HEK293T (cell line): ENCODE data around the gene LOXL1.

Experiments
- CTCF ChIA-PET: fragments of 350-600 bp; formaldehyde crosslinking; extraction: SDS; loops from one replicate; lab custom pipeline; 2021; ENCODE audit warnings: antibody characterized with exemption, inconsistent platforms; lab: Yijun Ruan, JAX
- POLR2A ChIA-PET: fragments of 350-600 bp; formaldehyde crosslinking; extraction: SDS; loops from one replicate; lab custom pipeline; 2020; ENCODE audit warnings: antibody characterized with exemption, inconsistent platforms; lab: Yijun Ruan, JAX
- DNase-seq: peaks from one replicate; pipeline ENCODE4 v3.0.0; 2012; ENCODE audit warnings: mixed read lengths; ENCODE audit errors: extremely low spot score
- ARNT ChIP-seq: fragments of 450-650 bp; IDR thresholded peaks from 2 replicates; pipeline ENCODE4 v1.6.1; 2017; ENCODE audit warnings: mild to moderate bottlenecking
- BHLHE40 ChIP-seq: fragments of 450-650 bp; IDR thresholded peaks from 2 replicates; pipeline ENCODE4 v1.6.1; 2016; ENCODE audit warnings: mild to moderate bottlenecking, moderate library complexity, borderline replicate concordance
- CTBP1 ChIP-seq: fragments of 450-650 bp; IDR thresholded peaks from 2 replicates; pipeline ENCODE4 v1.6.1; 2016; ENCODE audit warnings: borderline replicate concordance
- ELF4 ChIP-seq: fragments of 450-650 bp; IDR thresholded peaks from 2 replicates; pipeline ENCODE4 v1.6.1; 2017; ENCODE audit warnings: antibody characterized with exemption
- FOXA1 ChIP-seq: fragments of 450-650 bp; IDR thresholded peaks from 2 replicates; pipeline ENCODE4 v1.6.1; 2016; ENCODE audit warnings: mild to moderate bottlenecking
- FOXK2 ChIP-seq: fragments of 450-650 bp; IDR thresholded peaks from 2 replicates; pipeline ENCODE4 v1.6.1; 2016; ENCODE audit warnings: mild to moderate bottlenecking
- FOXM1 ChIP-seq: fragments of 450-650 bp; IDR thresholded peaks from 2 replicates; pipeline ENCODE4 v1.6.1; 2017; ENCODE audit warnings: mild to moderate bottlenecking, borderline replicate concordance
- HDGF ChIP-seq: fragments of 450-650 bp; IDR thresholded peaks from 2 replicates; pipeline ENCODE4 v1.6.1; 2017; ENCODE audit warnings: antibody characterized with exemption, borderline replicate concordance
- L3MBTL2 ChIP-seq: fragments of 450-650 bp; conservative IDR thresholded peaks from 2 replicates; pipeline ENCODE4 v1.6.1; 2016; ENCODE audit warnings: mild to moderate bottlenecking
- LEF1 ChIP-seq: fragments of 450-650 bp; IDR thresholded peaks from 2 replicates; pipeline ENCODE4 v1.6.1; 2017; ENCODE audit warnings: mild to moderate bottlenecking, borderline replicate concordance
- NFRKB ChIP-seq: fragments of 450-650 bp; IDR thresholded peaks from 2 replicates; pipeline ENCODE4 v1.6.1; 2016; ENCODE audit warnings: mild to moderate bottlenecking, moderate library complexity
- SP1 ChIP-seq: fragments of 450-650 bp; IDR thresholded peaks from 2 replicates; pipeline ENCODE4 v1.6.1; 2017
- SUZ12 ChIP-seq: fragments of 450-650 bp; IDR thresholded peaks from 2 replicates; pipeline ENCODE4 v1.6.1; 2016; ENCODE audit warnings: mild to moderate bottlenecking
- TARDBP ChIP-seq: fragments of 450-650 bp; IDR thresholded peaks from 2 replicates; pipeline ENCODE4 v1.6.1; 2016
- ZNF384 ChIP-seq: fragments of 450-650 bp; IDR thresholded peaks from 2 replicates; pipeline ENCODE4 v1.6.1; 2016
- TF ChIP-seq, protein P1 (sequence below): fragments of 450-650 bp; IDR thresholded peaks from 2 replicates; pipeline ENCODE4 v1.6.1; 2016

Gene LOXL1

DNA sequence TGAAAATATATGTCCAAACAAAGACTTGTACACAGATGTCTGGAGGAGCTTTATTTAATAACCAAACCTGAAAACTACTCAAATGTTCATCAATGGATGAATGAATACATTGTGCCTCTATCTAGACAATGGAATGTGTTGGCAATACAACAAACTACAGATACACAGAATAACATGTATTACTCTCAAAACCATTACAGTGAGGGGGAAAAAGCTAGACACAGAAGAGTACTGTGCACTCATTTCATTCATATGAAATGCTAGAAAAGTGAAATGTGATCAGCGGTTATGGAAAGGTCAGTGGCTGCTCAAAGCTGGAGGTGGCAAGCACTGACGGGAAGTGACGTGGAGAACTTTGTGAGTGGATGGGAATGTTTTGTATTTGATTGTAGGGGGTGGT, 52.6 kb downstream of the LOXL1 start:
- TF ChIP-seq FOXM1, result no peak
- no peak for TF ChIP-seq SUZ12
- ChIA-PET CTCF (interaction anchor here (0.6 kb wide), 1 partner anchor 28 kb away, joined by 3 read pairs; no protein-coding TSS in a partner anchor), POLR2A (no interaction called here)
- no peak for DNase-seq

DNA sequence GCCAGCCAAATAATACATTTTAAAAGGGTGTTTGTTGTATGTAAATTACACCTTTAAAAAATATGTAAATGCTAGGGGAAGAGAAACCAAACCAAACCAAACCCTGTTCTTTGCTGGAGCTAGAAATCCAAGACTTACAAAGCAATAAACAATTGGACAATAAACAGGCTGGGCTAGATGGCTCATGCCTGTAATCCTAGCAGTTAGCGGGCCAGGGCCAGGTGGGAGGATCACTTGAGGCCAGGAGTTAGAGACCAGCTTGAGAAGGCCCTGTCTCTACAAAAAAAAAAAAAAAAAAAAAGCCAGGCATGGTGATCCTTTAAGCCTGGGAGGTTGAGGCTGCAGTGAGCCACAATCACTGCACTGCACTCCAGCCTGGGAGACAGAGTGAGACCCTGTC, 53.4 kb downstream of the LOXL1 start:
- POLR2A ChIA-PET, result no interaction called here
- DNase-seq, result no peak
- TF ChIP-seq SUZ12, result no peak
- TF ChIP-seq TARDBP, result no peak
- TF ChIP-seq ZNF384, result no peak
- no peak for TF ChIP-seq HDGF
- no peak for TF ChIP-seq CTBP1
- no peak for TF ChIP-seq FOXA1
- TF ChIP-seq L3MBTL2, result no peak
- TF ChIP-seq SP1, result no peak
- no peak for TF ChIP-seq ELF4
- TF ChIP-seq ARNT, result no peak
- no peak for TF ChIP-seq NFRKB
- no peak for TF ChIP-seq FOXK2
- TF ChIP-seq, protein P1, sequence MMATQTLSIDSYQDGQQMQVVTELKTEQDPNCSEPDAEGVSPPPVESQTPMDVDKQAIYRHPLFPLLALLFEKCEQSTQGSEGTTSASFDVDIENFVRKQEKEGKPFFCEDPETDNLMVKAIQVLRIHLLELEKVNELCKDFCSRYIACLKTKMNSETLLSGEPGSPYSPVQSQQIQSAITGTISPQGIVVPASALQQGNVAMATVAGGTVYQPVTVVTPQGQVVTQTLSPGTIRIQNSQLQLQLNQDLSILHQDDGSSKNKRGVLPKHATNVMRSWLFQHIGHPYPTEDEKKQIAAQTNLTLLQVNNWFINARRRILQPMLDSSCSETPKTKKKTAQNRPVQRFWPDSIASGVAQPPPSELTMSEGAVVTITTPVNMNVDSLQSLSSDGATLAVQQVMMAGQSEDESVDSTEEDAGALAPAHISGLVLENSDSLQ, result no peak
- TF ChIP-seq BHLHE40, result no peak
- TF ChIP-seq LEF1, result no peak
- TF ChIP-seq FOXM1, result no peak
- CTCF ChIA-PET, result no interaction called here

DNA sequence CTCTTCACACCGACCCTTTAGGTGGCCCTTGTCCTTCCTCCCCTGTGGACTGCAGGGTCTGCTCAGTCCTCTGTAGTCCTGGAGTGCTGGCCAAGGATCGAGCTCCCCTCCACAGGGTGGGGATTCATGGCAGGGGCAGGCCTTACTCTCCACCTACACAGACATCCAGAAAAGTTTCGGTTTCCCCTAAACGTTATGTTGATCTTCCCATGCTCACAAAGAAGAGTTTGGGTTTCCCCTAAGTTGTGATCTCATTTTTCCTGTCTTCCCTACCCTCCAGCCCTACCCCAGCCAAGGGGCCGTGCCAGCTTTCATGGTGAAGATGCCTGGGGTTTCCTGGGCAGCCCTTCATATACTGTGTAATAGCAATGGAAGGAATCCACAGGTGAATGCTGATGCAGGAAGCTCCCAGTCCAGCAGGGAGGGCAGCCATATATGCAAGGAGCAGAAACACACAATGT, 55.5 kb downstream of the LOXL1 start:
- ChIA-PET POLR2A (interaction anchor here (0.9 to 2.2 kb wide), 2 partner anchors 9 to 13 kb away, joined by 3 to 12 read pairs; partner anchors contain the start of gene PML), CTCF (interaction anchor here (0.7 kb wide), 1 partner anchor 9 kb away, joined by 3 read pairs; no protein-coding TSS in a partner anchor)
- DNase-seq, result no peak
- TF ChIP-seq LEF1 (no peak), ARNT (no peak), FOXK2 (no peak), NFRKB (no peak), TARDBP (no peak), SP1 (no peak), CTBP1 (no peak), BHLHE40 (no peak), HDGF (no peak), FOXA1 (no peak), FOXM1 (no peak), L3MBTL2 (no peak), SUZ12 (no peak), ZNF384 (no peak), ELF4 (no peak)
- TF ChIP-seq, protein P1, result no peak

DNA sequence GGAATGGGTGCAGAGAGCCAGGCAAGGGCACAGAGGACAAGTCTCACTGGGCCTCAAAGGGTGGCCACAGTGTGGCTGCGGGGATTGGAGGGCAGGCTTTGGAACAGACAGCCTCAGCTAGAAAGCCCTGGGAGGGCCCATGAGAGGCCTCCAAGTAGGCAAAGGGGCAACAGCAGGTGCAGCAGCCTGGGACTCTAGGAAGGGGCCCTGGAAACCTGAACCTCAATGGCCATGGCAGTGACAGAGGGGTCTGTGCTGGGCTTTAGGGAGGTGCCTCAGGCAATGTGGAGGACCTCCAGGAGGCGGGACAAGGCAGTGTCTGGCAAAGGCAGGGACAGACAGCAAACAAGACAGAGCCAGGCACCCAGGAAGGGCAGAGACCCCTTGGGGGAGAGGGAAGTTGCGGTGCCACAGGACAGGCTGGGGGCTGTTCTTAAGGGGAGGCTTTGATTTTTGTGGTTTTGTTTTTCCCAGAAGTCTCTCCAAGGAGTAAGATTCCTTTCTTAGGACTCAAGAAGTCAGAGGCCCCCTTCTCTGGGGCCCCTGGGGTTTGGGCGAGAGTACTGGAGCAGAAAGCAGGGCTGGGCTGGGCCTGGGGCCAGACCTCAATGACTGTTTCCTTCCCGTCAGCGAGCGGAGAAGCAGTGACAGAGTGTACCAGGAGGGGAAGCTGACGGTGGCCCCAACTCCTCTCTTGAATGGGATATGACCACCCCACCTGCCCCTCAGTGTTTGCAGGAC, 56.1 kb downstream of the LOXL1 start:
- TF ChIP-seq FOXA1, result no peak
- no peak for TF ChIP-seq CTBP1
- TF ChIP-seq ZNF384, result no peak
- TF ChIP-seq HDGF, result no peak
- no peak for TF ChIP-seq ELF4
- TF ChIP-seq, protein P1, result no peak
- TF ChIP-seq SP1, result no peak
- TF ChIP-seq FOXK2, result no peak
- TF ChIP-seq SUZ12, result no peak
- TF ChIP-seq LEF1, result no peak
- TF ChIP-seq ARNT, result no peak
- TF ChIP-seq L3MBTL2, result no peak
- TF ChIP-seq NFRKB, result no peak
- TF ChIP-seq BHLHE40, result no peak
- ChIA-PET POLR2A (interaction anchor here (1.2 to 2.2 kb wide), 2 partner anchors 9 to 12 kb away, joined by 5 to 12 read pairs; partner anchors contain the start of gene PML), CTCF (interaction anchor here (0.7 kb wide), 1 partner anchor 9 kb away, joined by 3 read pairs; no protein-coding TSS in a partner anchor)
- no peak for DNase-seq

DNA sequence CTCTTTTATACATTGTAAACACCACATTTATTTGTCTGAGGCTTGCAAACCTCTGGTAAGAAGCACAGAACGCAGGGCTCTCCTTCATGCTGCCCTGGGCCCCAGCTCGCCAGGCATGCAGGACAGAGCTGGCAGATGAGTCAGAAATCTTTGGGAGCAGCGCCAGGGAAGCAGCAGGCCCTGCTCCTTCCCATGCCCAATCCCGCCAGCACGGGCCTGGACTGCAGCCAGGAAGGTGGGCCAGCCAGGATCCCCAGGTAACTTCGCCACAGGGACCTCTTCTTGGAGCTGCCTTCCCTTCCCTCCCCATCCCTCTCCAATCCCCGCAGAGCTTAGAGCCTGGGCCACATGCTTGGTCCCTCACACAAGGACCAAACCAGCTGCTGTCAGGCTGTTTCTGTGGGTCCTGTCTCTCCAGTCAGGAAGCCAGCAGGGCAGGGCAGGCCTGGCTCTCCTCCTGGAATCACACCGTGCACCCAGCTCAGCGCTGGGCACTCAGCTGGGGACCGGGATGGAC, 57.0 kb downstream of the LOXL1 start:
- ChIA-PET POLR2A (interaction anchor here (0.6 to 2.2 kb wide), 3 partner anchors 10 to 679 kb away, joined by 3 to 12 read pairs (median 5); partner anchors contain the start of gene PML), CTCF (interaction anchor here (0.9 kb wide), 1 partner anchor 18 kb away, joined by 4 read pairs; no protein-coding TSS in a partner anchor)
- DNase-seq, result no peak
- TF ChIP-seq HDGF (no peak), SUZ12 (no peak), ZNF384 (no peak)

DNA sequence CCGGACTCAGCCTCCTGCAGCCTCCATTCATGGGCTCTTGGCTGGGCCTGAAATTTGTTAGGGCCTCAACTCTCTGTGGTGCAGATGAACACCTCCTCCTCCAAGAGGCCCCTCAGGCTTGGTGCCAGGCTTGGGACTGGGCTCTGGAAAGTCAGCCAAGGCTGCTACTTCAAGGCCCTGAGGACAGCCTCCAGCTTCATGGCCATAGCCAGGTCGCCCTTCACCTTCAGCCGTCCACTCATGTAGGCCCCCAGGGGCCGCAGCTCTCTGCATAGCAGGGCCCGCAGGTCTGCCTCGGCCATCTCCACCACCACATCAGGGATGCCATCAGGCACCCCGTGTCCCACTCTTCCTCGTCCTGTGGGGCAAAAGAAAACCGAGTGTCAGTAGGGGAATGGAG, 57.5 kb downstream of the LOXL1 start:
- ChIA-PET CTCF (interaction anchor here (0.9 kb wide), 1 partner anchor 19 kb away, joined by 4 read pairs; no protein-coding TSS in a partner anchor), POLR2A (no interaction called here)
- no peak for DNase-seq
- TF ChIP-seq L3MBTL2, result no peak
- no peak for TF ChIP-seq HDGF
- TF ChIP-seq FOXA1, result no peak
- TF ChIP-seq CTBP1, result no peak
- no peak for TF ChIP-seq NFRKB
- TF ChIP-seq TARDBP, result no peak
- TF ChIP-seq, protein P1, result no peak
